Calu3 (cell line): Measurements from ENCODE around the gene TGFBRAP1. TPM values are rescaled to one million over a fixed set of nuclear protein-coding genes. Genes with fewer than 3 reads are reported as not detected.
A peak's percentile ranks its signal among the peaks of the same experiment; 100 is the strongest.

Experiments used
- BruUV-seq: library from RNA; stranded (reverse); fragments of 400-500 nt; replicated peaks from 2 replicates; lab custom pipeline; 2021; lab: Mats Ljungman, UMichigan
- CTCF ChIA-PET: fragments of 300-600 bp; sonication (Branson Sonifier 250); formaldehyde crosslinking; loops from one replicate; lab custom pipeline; 2022; ENCODE audit warnings: antibody characterized with exemption; lab: Charles Lee
- DNase-seq: peaks from one replicate; pipeline ENCODE4 v3.0.0; 2022
- H3K27ac Mint-ChIP-seq: one replicate; pipeline ENCODE4 v1.8.0; 2022; ENCODE audit warnings: mixed read lengths; ENCODE audit not compliant: unreplicated experiment
- H3K27me3 Mint-ChIP-seq: one replicate; pipeline ENCODE4 v1.8.0; 2022; ENCODE audit warnings: mixed read lengths; ENCODE audit not compliant: unreplicated experiment
- H3K36me3 Mint-ChIP-seq: one replicate; pipeline ENCODE4 v1.8.0; 2022; ENCODE audit warnings: mild to moderate bottlenecking, moderate library complexity, mixed read lengths; ENCODE audit not compliant: insufficient read depth, unreplicated experiment
- H3K4me1 Mint-ChIP-seq: one replicate; pipeline ENCODE4 v1.8.0; 2022; ENCODE audit warnings: mild to moderate bottlenecking, low read depth, mixed read lengths; ENCODE audit not compliant: unreplicated experiment
- H3K4me3 Mint-ChIP-seq: one replicate; pipeline ENCODE4 v1.8.0; 2022; ENCODE audit warnings: mild to moderate bottlenecking, low read depth, moderate library complexity, mixed read lengths; ENCODE audit not compliant: unreplicated experiment
- H3K9me3 Mint-ChIP-seq: one replicate; pipeline ENCODE4 v1.8.0; 2022; ENCODE audit warnings: low read depth, mixed read lengths; ENCODE audit not compliant: unreplicated experiment
- CTCF ChIP-seq: fragments of 200-600 bp; IDR thresholded peaks from one replicate; pipeline ENCODE4 v1.8.0; 2022; ENCODE audit warnings: antibody characterized with exemption; ENCODE audit not compliant: unreplicated experiment
- intact Hi-C: fragments of 100-400 bp; cut with micrococcal nuclease; formaldehyde crosslinking; loops from one replicate; pipeline ENCODE4 v1.10.0; 2022; ENCODE audit not compliant: unreplicated experiment
- total RNA-seq: library from RNA; stranded (reverse); gene quantifications from 2 replicates; pipeline ENCODE4 v1.2.3, GENCODE V29; 2022

Gene TGFBRAP1
- total RNA-seq, 1 experiment from 2014 or later, result 24.3 TPM

- H3K4me1 Mint-ChIP-seq, result peaks cover 45% of the 10 kb centered on the region
Observed at GRCh38 chr2:105377871-105378270, 48.3 kb upstream of the TGFBRAP1 start.

GRCh38 chr2:105376789-105377240 lies 47.3 kb upstream of the TGFBRAP1 start:
- Mint-ChIP-seq H3K27me3 (no peaks in the 10 kb centered on the region), H3K4me1 (peaks cover 42% of the 10 kb centered on the region), H3K9me3 (peaks cover 3% of the 10 kb centered on the region), H3K4me3 (no peak overlapping the region), H3K36me3 (peaks cover 83% of the 10 kb centered on the region), H3K27ac (peak overlapping the region; percentile 75)
- TF ChIP-seq CTCF, result no peak
- intact Hi-C loops, result no loop called here
- no peak for DNase-seq
- CTCF ChIA-PET, result no interaction called here
- no TSS peak for BruUV-seq

More at GRCh38 chr2:105377871-105378270, 48.3 kb upstream of the TGFBRAP1 start:
- Mint-ChIP-seq H3K9me3 (peaks cover 3% of the 10 kb centered on the region), H3K27me3 (no peaks in the 10 kb centered on the region), H3K4me3 (no peak overlapping the region), H3K27ac (no peak overlapping the region), H3K36me3 (peaks cover 85% of the 10 kb centered on the region)
- no peak for TF ChIP-seq CTCF
- intact Hi-C loops, result loop anchor here (2.0 kb wide), 1 partner anchor 19 kb away; no protein-coding TSS in a partner anchor
- DNase-seq, result no peak
- CTCF ChIA-PET, result no interaction called here
- no TSS peak for BruUV-seq

- Mint-ChIP-seq H3K27ac (no peak overlapping the region), H3K4me3 (no peak overlapping the region), H3K36me3 (peaks cover 77% of the 10 kb centered on the region), H3K9me3 (peaks cover 3% of the 10 kb centered on the region), H3K27me3 (no peaks in the 10 kb centered on the region), H3K4me1 (peaks cover 42% of the 10 kb centered on the region)
- intact Hi-C loops, result no loop called here
- CTCF ChIA-PET, result no interaction called here
- no peak for DNase-seq
- no TSS peak for BruUV-seq
- TF ChIP-seq CTCF, result no peak
Observed at GRCh38 chr2:105376010-105376409, 46.5 kb upstream of the TGFBRAP1 start.

- no TSS peak for BruUV-seq
- peaks cover 77% of the 10 kb centered on the region for H3K36me3 Mint-ChIP-seq
- no peak overlapping the region for H3K4me3 Mint-ChIP-seq
- CTCF ChIA-PET, result no interaction called here
- no peak for DNase-seq
- H3K4me1 Mint-ChIP-seq, result peaks cover 35% of the 10 kb centered on the region
- intact Hi-C loops, result no loop called here
- no peaks in the 10 kb centered on the region for H3K27me3 Mint-ChIP-seq
- TF ChIP-seq CTCF, result no peak
- H3K9me3 Mint-ChIP-seq, result peaks cover 3% of the 10 kb centered on the region
- peak overlapping the region; percentile 21 for H3K27ac Mint-ChIP-seq
Observed at GRCh38 chr2:105375001-105375561, 45.5 kb upstream of the TGFBRAP1 start.
